Activated CD8-positive, alpha-beta memory T cell treated with anti-CD3 and anti-CD28 coated beads for 4 hours (primary cell): ENCODE measurements around the gene FADS3.
A peak's percentile ranks its signal among the peaks of the same experiment; 100 is the strongest.

ENCODE experiments used
- DNase-seq, 2 donors: peaks; one replicate each; pipeline ENCODE4 v3.0.0-alpha.2; 2020; ENCODE audit warnings: low read depth in 2 of 2

Gene FADS3

GRCh38 chr11:61913699-61914395 is 22.5 kb upstream of the FADS3 start:
- no peak for DNase-seq

GRCh38 chr11:61912991-61913698 is 21.8 kb upstream of the FADS3 start:
- DNase-seq, result no peak

DNA sequence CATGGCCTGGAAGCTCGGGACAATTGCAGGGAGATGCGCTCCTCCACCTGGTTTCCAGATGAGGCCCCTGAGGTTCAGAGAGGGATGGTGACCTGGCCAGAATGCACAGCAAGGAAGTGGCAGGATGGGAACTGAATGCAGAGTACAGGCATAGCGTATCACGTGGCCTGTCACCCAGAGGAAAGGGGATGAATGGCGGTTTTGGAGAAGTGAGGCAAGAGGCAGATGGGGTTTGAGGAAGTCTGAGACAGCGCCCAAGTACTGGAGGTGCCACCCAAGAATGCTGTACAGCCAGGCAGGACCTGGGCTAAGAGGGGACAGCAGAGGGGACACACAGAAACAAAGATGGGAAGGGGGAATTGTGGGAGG is 21.2 kb upstream of the FADS3 start:
- DNase-seq, result no peak

GRCh38 chr11:61911701-61912529 is 20.6 kb upstream of the FADS3 start:
- DNase-seq, result no peak

DNA sequence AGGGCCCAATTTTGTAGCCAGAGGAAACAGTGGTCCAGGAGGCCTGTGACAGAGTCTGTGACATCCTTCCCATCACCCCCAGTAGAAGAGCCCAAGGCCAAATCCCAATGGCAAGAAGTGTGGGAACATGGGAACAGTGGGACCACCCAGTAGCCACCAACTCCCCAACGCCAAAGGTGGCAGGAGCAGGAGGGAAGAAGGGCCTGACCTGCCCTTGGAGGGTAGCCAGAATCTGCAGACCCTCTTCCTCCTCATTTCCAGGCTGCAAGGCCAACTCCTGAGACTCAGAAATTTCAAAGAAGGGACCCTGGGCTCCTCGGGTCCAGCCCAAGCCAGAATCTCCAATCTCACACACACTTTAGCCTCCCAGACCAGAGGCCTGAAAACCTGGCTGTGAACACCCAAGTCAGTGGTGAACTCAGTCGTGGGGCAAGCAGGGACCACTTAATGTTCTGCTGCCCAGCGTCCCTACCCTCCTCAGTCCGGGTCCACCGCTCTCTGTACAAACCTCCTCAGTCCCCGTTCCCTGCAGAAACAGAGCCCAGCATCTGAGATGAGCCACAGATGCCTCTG is 19.9 kb upstream of the FADS3 start:
- no peak for DNase-seq

DNA sequence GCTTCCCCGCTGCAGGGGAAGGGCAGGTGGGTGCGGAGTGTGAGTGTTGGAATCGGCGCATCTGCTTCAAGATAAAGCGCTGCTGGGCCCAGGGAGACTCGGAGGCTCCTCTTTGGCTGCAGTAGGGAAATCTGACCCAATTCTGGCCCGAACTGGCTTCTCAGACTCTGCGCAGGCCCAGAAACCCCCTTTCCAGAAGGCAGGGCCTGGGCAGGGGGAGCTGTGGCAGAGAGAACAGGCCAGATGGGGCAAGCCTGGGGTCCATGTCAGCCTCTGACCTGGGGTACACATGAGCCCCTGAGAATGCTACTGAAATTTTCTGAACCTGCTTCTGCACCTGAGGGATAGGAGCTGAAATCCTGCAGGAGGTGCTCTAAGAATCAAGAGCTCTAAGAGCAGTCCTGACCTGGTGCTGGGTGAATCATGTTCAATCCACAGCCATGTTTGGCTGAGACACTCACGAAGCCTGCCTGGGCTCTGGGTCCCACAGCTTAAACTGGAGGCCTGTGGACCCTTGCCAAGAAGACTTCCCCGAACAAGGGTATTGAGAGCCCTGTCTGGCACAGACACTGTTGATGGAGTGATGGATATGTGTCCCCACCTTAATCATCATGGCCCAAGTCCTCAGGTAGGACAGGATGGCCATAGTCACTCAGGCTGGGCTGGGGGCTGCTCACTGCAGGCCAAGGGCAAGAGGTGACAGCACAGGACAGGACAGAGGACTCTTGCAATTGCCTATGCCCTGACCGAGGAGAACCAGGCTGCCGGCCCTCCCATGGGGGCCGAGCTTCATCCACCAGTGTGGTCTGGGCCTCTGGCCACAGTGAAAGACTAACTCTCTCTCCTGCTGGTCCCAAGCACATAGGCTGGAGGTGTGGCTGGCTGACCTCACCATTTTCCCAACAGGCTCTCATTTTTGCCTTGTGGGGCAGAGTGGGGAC is 19.1 kb upstream of the FADS3 start:
- DNase-seq, result no peak

DNA sequence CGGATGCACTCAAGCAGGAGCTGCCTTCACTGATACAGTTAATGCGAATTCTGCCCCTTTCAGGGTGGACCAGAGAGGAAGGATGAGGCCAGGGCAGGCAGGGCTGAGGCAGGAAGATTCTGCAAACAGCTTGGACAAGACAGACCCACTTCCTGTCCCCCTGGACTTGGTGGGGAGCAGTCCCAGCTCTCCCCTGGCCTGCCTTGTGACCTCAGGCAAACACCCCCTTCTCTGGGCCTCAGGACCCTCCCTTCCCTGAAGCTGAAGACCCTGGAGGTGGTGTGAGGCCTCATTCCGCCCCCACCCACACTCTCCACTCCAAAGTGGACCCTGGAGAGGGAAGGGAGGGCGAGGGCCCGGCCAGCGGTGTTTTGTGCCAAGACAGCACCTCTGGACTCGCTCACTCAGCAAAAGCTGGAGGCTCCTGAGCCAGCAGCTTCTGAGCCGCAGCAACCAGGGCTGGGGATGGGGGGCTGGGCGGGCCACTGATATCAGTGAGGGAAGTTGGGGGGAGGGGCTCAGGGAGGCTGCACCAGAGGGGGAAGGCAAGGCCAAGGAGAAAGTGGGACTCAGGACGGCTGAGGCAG is 17.5 kb upstream of the FADS3 start:
- DNase-seq, result no peak

GRCh38 chr11:61907871-61908729 is 16.8 kb upstream of the FADS3 start:
- no peak for DNase-seq

- no peak for DNase-seq
These were observed 15.9 kb upstream of the FADS3 start for GRCh38 chr11:61907282-61907681.

DNA sequence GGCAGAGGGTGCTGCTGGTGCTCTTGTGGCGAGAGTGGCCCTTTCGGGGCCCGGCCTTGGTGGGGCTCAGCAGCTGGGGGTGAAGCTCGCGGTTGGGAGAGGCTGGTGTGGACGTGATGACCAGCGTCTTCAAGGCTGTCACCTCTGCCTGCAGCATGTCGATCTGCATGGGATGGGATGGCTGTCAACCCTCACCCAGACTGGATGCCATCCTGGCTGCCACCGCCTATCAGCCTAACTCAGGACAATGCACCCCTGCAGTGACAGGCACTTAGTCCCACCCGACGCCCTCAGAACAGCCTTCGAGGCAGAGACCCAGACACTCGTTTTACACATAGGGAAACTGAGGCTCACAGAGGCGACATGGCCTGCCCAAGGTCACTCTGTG is 15.2 kb upstream of the FADS3 start:
- DNase-seq, result no peak

DNA sequence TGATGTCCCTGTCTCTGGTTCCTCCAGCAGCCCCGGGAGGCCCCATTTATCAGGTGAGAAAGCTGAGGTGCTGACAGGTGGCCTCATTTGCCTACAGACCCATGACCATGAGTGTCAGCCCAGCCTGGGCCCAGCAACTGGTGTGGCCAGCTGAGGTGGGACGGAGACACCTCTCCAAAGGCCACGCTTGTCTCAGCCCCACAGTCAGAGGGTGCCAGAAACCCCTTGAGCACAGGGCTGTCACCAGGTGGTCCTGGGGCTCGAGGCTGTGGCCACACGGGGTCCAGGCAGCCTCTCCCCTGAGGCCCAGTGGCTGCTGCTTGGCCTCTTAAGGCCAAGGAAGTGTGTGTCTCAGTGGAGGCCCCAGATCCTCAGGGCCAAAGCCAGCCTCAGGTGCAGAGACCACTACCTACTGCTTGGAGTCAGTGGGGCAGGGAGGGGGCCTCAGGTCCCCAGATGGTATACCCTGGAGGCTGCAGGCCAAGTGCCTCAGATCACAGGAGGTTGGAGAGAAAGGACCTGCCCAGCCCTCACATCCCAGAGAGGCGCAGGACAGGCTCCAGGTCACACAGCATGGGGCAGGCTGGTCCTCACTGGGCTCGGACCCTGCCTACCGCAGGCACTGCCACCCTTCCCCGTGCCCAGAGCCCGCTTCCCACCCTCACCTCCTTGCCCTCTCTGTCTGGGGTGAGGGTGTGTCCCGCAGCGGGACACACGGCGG is 14.6 kb upstream of the FADS3 start:
- DNase-seq, result no peak

- no peak for DNase-seq
These were observed 13.8 kb upstream of the FADS3 start for GRCh38 chr11:61905067-61905696.

DNA sequence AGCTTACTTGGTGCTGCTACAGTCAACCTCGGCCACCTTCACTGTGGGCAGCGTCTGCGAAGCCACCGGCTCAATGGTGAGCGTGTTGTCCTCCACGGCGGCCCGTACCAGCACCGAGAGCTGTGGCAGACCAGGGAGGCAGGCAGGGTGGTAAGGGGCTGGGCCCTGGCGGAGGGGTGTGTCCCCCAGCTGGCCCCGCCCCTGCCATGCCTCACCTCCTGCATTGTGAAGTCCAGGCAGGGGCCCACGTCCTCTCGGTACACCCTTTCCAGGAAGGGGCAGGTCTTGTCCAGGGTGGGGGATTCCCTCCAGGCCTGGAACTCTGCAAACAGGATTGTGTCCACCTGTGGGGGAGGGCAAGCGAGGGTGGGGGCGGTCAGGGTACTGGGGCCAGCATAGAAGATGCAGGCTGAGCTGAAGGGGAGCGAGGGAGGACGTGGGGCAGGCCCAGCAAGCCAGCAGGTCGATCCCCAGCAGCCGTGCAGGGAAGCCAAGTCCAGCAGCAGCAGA is 13.2 kb upstream of the FADS3 start:
- DNase-seq, result no peak

DNA sequence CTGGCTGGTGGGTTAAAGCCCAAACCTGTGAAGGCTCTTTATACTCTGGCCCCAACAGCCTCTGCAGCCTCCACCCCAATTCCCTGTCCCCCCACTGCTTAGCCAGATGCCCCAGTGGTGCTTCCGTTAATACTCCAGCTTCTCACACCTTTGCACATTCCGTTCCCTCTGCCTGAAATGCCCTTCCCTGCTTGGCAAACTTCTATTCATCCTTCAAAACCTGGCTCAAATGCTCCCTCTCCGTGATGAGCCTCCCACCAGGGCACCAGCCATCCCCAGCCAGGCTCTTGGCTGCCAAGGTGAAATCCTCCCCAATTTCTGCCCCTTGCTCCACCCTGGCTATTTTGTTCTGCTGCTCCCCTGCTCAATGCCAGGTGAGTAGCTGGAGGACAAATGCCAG is 12.5 kb upstream of the FADS3 start:
- no peak for DNase-seq

DNA sequence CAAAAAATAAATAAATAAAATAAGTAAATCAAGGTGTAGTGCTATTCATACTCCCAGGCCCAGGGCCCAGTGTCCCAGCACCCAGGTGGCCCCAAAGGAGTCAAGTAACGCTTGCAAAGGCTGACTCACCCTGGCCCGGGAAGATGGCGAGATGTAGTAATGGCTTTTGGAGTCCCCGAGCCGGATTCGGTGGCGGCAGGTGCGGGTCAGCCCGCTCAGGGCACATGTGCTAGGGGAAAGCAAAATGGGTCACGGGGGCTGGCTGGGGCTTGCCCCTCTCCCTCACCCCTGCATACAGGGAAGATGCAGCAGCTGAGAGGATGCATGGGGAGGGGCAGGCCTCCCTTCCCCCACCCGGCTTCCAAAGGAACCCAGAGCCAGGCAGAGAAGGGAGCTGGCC is 11.0 kb upstream of the FADS3 start:
- no peak for DNase-seq

DNA sequence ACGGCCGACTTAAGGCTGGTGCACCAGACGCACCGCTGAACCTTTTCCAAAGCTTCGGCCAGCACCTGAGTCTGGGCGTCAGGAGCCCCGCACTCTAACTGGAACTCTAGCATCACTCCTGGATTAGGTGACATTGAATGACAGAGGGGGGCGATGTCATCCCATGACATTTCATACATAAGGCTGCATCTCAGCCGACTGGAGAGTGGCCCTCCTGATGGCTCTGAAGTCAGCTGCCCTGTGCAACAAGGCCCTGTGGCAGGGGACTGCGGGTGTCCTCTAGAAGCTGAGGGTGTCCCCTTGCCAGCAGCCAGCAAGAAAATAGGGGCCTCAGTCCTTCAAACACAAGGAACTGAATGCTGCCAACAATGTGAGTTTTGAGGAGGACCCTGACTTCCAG is 10.1 kb upstream of the FADS3 start:
- no peak for DNase-seq

- DNase-seq, result no peak
These were observed 8.9 kb upstream of the FADS3 start for GRCh38 chr11:61900251-61900650.

GRCh38 chr11:61899146-61899841 is 7.9 kb upstream of the FADS3 start:
- peak; percentile 74 to 87 for DNase-seq
